Lower leg skin (tissue), 3 donors: ENCODE measurements around the gene IFT88.

Experiments
- CTCF ChIP-seq, 3 donors: fragments of 450-650 bp; IDR thresholded peaks; one replicate each; pipeline ENCODE4 v1.5.1; 2016; ENCODE audit warnings: antibody characterized with exemption in 3 of 3, mild to moderate bottlenecking in 3 of 3, moderate library complexity in 2 of 3
- POLR2A ChIP-seq, 2 donors: fragments of 450-650 bp; IDR thresholded peaks; one replicate each; pipeline ENCODE4 v1.6.1; 2016 to 2017; ENCODE audit warnings: antibody characterized with exemption in 2 of 2, mild to moderate bottlenecking in 1 of 2, moderate library complexity in 1 of 2

DNA sequence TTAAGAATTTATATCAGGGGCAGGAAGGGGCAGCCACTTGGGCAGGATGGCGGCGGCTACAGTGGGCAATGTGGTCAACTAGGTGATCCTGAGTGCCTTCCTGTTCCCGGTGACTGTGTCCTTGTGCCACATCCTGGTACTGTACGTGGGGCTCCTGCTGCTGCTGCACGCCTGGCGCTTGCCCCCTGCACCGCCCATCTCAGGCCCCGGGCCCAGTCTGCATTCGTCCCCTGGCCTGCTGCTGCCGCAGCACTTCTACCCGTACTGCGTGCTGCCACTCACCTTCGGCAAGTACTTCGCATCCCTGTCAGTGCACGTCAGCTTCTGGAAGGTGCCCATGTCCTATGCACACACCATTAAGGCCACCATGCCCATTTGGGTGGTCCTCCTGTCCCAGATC, 40.1 kb downstream of the IFT88 start:
- no peak for TF ChIP-seq CTCF (IDR thresholded peaks at IDR 0.05)
- no peak for TF ChIP-seq POLR2A (IDR thresholded peaks at IDR 0.05)
